D721Med (cell line): ENCODE measurements around the gene AFAP1L1.

Source experiments
- DNase-seq: peaks from one replicate; pipeline ENCODE4 v3.0.0; 2011; ENCODE audit warnings: low spot score; ENCODE audit not compliant: insufficient read length
- FAIRE-seq: peaks from 2 replicates; lab custom pipeline; 2011; peaks lifted over from hg19 to GRCh38; lab: Jason Lieb, UNC
- TF ChIP-seq, protein P1 (sequence below): IDR thresholded peaks from 2 replicates; pipeline ENCODE4 v1.5.1; 2012; ENCODE audit warnings: mild to moderate bottlenecking, control low read depth; ENCODE audit not compliant: insufficient read depth; ENCODE audit errors: missing control alignments

Gene AFAP1L1

DNA sequence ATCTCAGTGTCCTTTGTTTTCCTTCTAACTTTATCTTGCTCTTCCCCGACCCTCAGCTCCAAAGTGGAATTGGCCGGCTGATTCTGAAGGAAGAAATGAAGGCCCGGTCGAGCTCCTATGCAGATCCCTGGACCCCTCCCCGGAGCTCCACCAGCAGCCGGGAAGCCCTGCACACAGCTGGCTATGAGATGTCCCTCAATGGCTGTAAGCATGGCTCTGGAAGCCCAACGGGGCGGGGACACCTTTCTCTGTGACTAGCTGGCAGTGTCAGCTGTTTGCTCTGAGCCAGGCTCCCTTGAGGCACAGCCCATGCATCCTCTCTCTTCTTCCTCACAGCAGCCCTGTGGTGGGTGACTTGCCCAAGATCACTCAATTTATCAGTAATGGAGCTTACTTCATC is 23.9 kb upstream of the AFAP1L1 start:
- TF ChIP-seq, protein P1, sequence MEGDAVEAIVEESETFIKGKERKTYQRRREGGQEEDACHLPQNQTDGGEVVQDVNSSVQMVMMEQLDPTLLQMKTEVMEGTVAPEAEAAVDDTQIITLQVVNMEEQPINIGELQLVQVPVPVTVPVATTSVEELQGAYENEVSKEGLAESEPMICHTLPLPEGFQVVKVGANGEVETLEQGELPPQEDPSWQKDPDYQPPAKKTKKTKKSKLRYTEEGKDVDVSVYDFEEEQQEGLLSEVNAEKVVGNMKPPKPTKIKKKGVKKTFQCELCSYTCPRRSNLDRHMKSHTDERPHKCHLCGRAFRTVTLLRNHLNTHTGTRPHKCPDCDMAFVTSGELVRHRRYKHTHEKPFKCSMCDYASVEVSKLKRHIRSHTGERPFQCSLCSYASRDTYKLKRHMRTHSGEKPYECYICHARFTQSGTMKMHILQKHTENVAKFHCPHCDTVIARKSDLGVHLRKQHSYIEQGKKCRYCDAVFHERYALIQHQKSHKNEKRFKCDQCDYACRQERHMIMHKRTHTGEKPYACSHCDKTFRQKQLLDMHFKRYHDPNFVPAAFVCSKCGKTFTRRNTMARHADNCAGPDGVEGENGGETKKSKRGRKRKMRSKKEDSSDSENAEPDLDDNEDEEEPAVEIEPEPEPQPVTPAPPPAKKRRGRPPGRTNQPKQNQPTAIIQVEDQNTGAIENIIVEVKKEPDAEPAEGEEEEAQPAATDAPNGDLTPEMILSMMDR = no peak
- DNase-seq (no peak), FAIRE-seq (no peak)

DNA sequence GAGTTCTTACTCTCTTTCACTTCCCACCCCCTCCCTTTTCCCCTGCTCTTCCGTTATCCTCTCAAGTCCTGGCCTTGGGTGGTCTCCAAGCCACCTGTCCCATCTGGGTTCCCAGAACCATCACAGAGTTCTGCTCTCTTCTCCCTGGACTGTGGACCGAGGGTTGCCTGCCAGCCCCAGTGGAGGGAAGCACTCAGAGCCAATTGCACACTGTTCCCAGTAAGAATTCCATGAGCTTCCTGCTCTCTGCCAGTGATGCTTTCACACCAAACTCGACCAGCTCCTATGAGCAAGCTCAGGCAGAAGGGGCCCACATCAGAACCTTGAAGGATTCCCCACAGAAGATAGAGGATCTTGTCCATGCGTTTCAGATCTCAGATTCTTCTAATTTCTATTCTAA is 20.1 kb upstream of the AFAP1L1 start:
- DNase-seq (no peak), FAIRE-seq (no peak)

DNA sequence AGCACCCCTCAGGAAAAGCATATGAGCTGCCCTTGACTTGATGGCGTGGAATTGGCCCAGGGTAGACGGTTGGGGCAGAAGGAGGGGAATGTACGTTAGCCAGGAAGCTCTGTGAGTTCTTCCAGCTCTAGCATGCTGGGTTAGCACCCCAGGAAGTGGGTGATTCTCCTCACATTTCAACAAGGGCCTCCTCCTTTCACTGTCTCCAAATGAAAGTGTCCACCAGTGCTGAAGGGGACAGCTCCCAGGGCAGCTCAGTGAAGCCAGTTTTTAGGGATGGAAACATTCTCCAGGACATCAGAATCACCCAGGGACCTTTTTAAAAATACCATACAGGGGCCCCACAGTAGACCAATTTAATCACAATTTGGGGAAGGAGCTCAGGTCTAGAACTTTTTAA is 17.2 kb upstream of the AFAP1L1 start:
- no peak for FAIRE-seq
- TF ChIP-seq, protein P1 = no peak
- DNase-seq = no peak

More for the DNA sequence above, 20.1 kb upstream of the AFAP1L1 start:
- TF ChIP-seq, protein P1 = no peak

DNA sequence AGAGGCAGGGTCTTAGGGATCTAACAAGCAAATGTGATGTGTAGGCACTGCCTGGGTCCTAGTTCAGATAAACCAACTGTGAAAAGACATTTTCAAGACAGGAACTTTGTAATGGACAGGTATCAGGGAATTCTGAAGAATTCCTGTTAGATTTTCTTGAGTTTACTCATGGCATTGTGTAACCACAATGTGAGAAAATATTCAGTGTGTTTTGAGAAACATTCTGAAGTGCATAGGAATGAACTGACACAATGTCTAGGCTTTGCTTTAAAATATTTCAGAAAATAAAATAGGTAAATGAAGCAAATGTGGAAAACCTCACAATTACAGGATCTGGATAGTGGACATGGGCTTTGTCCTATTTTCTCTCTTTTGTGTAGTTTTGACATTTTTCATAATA is 15.2 kb upstream of the AFAP1L1 start:
- TF ChIP-seq, protein P1 = no peak
- no peak for FAIRE-seq

DNA sequence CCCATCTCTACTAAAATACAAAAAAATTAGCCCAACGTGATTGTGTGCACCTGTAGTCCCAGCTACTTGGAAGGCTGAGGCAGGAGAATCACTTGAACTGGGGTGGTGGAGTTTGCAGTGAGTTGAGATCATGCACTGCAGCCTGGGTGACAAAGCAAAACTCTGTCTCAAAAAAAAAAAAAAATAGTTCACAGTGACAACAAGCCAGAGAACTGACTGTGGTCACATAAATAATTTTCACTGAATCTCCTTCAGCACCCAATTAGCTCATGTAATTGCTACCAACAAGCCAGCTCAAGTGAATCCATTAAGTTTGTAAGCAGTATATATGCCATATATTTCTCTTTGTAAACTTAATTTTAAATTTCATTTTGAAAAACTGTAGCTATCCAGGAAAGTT is 14.5 kb upstream of the AFAP1L1 start:
- FAIRE-seq (no peak), DNase-seq (no peak)
- TF ChIP-seq, protein P1 = no peak

More for the DNA sequence above, 15.2 kb upstream of the AFAP1L1 start:
- DNase-seq = no peak

DNA sequence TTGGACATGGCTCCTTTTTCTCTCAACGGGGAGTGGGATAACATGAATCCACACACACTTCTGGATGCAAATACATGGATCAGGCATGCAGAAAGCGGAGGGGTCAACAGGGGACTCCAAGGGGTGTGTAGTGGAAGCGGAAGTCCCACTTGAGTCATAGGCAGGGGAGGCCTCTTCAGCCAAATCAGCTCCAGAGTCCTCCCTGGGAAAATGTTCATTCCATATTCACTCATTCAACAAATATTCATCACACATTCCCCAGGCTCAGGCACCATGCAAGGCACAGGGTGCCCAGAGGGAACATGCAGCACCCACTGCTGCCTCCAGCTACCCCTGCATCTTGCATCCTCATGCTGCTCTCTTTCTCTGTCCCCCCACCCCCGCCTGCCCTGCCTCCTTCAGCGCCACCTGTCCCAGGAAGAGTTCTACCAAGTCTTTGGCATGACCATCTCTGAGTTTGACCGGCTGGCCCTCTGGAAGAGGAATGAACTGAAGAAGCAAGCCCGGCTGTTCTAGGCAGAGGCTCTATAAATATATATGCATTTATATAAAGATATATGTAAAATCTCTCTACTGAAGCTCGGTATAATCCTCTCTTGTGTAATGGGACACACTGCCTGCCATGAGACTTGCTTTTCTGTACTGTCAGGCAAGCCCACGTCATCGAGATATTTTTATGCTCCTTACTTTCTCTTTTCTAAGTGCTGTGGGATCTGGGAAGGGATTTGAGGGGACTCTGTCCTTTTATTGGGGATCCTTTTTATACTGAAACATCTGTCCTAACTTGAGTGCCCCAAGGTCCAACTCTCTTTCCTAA is 13.6 kb upstream of the AFAP1L1 start:
- FAIRE-seq (no peak), DNase-seq (no peak)
- TF ChIP-seq, protein P1 = no peak

DNA sequence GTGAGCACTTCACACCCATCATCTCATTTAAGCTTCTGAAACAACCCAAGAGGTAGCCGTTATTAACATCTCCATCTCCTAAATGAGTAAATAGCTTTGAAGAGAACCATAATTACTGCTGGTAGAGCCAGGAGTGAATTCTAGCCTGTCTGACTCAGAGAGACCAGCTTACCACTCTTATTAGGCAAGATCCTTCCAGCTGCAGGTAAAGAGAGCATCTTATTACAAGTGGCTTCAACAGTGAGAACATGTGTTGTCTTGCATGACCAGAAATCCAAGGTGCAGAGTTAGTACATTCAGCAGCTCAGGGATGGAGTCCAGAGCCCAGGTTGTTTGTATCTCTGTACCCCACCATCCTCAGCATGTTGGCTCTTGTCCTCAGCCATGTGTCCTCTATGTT is 10.9 kb upstream of the AFAP1L1 start:
- FAIRE-seq (no peak), DNase-seq (no peak)
- TF ChIP-seq, protein P1 = no peak
